ENCODE results near the gene AGMO. TPM values are rescaled to one million over a fixed set of nuclear protein-coding genes. Genes with fewer than 3 reads are reported as not detected.

Gene AGMO
- total and polyA plus RNA-seq, 2 donors (not counting 1 experiment from before 2014, with no cell fraction given): not detected

GRCh38 chr7:15452670-15453069 lies 109.1 kb downstream of the AGMO start:
- Histone ChIP-seq H4K20me1 (ENCODE audit: control insufficient read depth, insufficient read depth, low read length, poor library complexity, severe bottlenecking) (no peaks in the 10 kb centered on the region), H2AFZ (ENCODE audit: insufficient read depth, low read depth, low read length, poor library complexity, severe bottlenecking) (no peak overlapping the region), H3K36me3 (replicated peaks in 1 of 2; ENCODE audit: control extremely low read depth in 1 of 2, control insufficient read depth in 1 of 2, extremely low read depth in 1 of 2, insufficient read depth in 2 of 2, low read length in 1 of 2) (no peaks in the 10 kb centered on the region), H3K4me3 (ENCODE audit: control extremely low read depth in 1 of 5, extremely low read depth in 1 of 5, insufficient read depth in 1 of 5, low read depth in 2 of 5, low read length in 4 of 5) (no peak overlapping the region), H3K27ac (ENCODE audit: low read length in 2 of 2) (no peak overlapping the region), H3K9me3 (ENCODE audit: control extremely low read depth in 1 of 3, control insufficient read depth in 2 of 3, insufficient read depth in 1 of 3, low read length in 2 of 3) (no peaks in the 10 kb centered on the region), H3K4me1 (ENCODE audit: control insufficient read depth in 2 of 2, insufficient read depth in 2 of 2, low read length in 2 of 2) (no peaks in the 10 kb centered on the region), H3K27me3 (replicated peaks in 1 of 4; ENCODE audit: control extremely low read depth in 1 of 4, control insufficient read depth in 3 of 4, insufficient read depth in 4 of 4, low read length in 3 of 4) (no peaks in the 10 kb centered on the region), H3K79me2 (ENCODE audit: control insufficient read depth, insufficient read depth, low read length) (no peaks in the 10 kb centered on the region), H3K9ac (ENCODE audit: low read length) (no peak overlapping the region), H3K4me2 (replicated peaks; ENCODE audit: low read depth, low read length, poor library complexity, severe bottlenecking) (no peak overlapping the region)
- no CpG with 5 or more reads among the region's 3 CpGs for WGBS (ENCODE audit: insufficient coverage)
- ChIA-PET POLR2A (no interaction called here), CTCF (no interaction called here)
- no peak for ATAC-seq (ENCODE audit: low read depth)
- H3K9me3 Mint-ChIP-seq (ENCODE audit: insufficient read depth): peaks cover 6% of the 10 kb centered on the region
- no peak overlapping the region for H3K4me3 Mint-ChIP-seq
- H3K27ac Mint-ChIP-seq: no peak overlapping the region
- no peaks in the 10 kb centered on the region for H3K27me3 Mint-ChIP-seq
- intact Hi-C loops (cut with micrococcal nuclease): no loop called here
- DNase-seq: no peak
- no peaks in the 10 kb centered on the region for H3K4me1 Mint-ChIP-seq
- TF ChIP-seq, protein P1, sequence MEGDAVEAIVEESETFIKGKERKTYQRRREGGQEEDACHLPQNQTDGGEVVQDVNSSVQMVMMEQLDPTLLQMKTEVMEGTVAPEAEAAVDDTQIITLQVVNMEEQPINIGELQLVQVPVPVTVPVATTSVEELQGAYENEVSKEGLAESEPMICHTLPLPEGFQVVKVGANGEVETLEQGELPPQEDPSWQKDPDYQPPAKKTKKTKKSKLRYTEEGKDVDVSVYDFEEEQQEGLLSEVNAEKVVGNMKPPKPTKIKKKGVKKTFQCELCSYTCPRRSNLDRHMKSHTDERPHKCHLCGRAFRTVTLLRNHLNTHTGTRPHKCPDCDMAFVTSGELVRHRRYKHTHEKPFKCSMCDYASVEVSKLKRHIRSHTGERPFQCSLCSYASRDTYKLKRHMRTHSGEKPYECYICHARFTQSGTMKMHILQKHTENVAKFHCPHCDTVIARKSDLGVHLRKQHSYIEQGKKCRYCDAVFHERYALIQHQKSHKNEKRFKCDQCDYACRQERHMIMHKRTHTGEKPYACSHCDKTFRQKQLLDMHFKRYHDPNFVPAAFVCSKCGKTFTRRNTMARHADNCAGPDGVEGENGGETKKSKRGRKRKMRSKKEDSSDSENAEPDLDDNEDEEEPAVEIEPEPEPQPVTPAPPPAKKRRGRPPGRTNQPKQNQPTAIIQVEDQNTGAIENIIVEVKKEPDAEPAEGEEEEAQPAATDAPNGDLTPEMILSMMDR (IDR thresholded peaks at IDR 0.05): no peak
- TF ChIP-seq EZH2 (IDR thresholded peaks at IDR 0.05; ENCODE audit: borderline replicate concordance, insufficient read depth, low read depth, low read length, poor library complexity, severe bottlenecking): no peak

- Histone ChIP-seq H3K27ac (ENCODE audit: low read length in 2 of 2) (no peak overlapping the region), H3K27me3 (replicated peaks in 1 of 4; ENCODE audit: control extremely low read depth in 1 of 4, control insufficient read depth in 3 of 4, insufficient read depth in 4 of 4, low read length in 3 of 4) (no peaks in the 10 kb centered on the region), H3K36me3 (replicated peaks in 1 of 2; ENCODE audit: control extremely low read depth in 1 of 2, control insufficient read depth in 1 of 2, extremely low read depth in 1 of 2, insufficient read depth in 2 of 2, low read length in 1 of 2) (no peaks in the 10 kb centered on the region), H4K20me1 (ENCODE audit: control insufficient read depth, insufficient read depth, low read length, poor library complexity, severe bottlenecking) (no peaks in the 10 kb centered on the region), H3K4me3 (ENCODE audit: control extremely low read depth in 1 of 5, extremely low read depth in 1 of 5, insufficient read depth in 1 of 5, low read depth in 2 of 5, low read length in 4 of 5) (no peak overlapping the region), H2AFZ (ENCODE audit: insufficient read depth, low read depth, low read length, poor library complexity, severe bottlenecking) (no peak overlapping the region), H3K9ac (ENCODE audit: low read length) (no peak overlapping the region), H3K9me3 (ENCODE audit: control extremely low read depth in 1 of 3, control insufficient read depth in 2 of 3, insufficient read depth in 1 of 3, low read length in 2 of 3) (no peaks in the 10 kb centered on the region), H3K4me2 (replicated peaks; ENCODE audit: low read depth, low read length, poor library complexity, severe bottlenecking) (no peak overlapping the region), H3K4me1 (ENCODE audit: control insufficient read depth in 2 of 2, insufficient read depth in 2 of 2, low read length in 2 of 2) (no peaks in the 10 kb centered on the region), H3K79me2 (ENCODE audit: control insufficient read depth, insufficient read depth, low read length) (no peaks in the 10 kb centered on the region)
- no peaks in the 10 kb centered on the region for H3K27me3 Mint-ChIP-seq
- DNase-seq (no peak), ATAC-seq (ENCODE audit: low read depth) (no peak)
- WGBS (ENCODE audit: insufficient coverage): no CpG with 5 or more reads among the region's 2 CpGs
- no peaks in the 10 kb centered on the region for H3K4me1 Mint-ChIP-seq
- ChIA-PET CTCF (no interaction called here), POLR2A (no interaction called here)
- no peak overlapping the region for H3K27ac Mint-ChIP-seq
- H3K9me3 Mint-ChIP-seq (ENCODE audit: insufficient read depth): peaks cover 2% of the 10 kb centered on the region
- no peak overlapping the region for H3K4me3 Mint-ChIP-seq
- TF ChIP-seq EZH2 (IDR thresholded peaks at IDR 0.05; ENCODE audit: borderline replicate concordance, insufficient read depth, low read depth, low read length, poor library complexity, severe bottlenecking): no peak
- TF ChIP-seq, protein P1 (IDR thresholded peaks at IDR 0.05): no peak
- intact Hi-C loops (cut with micrococcal nuclease): no loop called here
Measured at GRCh38 chr7:15446722-15447121, 115.1 kb downstream of the AGMO start.

Measured in B cell (primary cell).